HFF-Myc (cell line): ENCODE results near the gene CCDC97.

Source experiments
- DNase-seq: peaks from one replicate; pipeline ENCODE4 v3.0.0-alpha.2; 2011; ENCODE audit warnings: low read depth; ENCODE audit errors: extremely low read depth
- H3K4me3 ChIP-seq: replicated peaks from 2 replicates; pipeline ENCODE4 v1.5.1; 2011; ENCODE audit warnings: low read depth, mild to moderate bottlenecking, control low read depth, low read length
- TF ChIP-seq, protein P1 (sequence below): IDR thresholded peaks from 2 replicates; pipeline ENCODE4 v1.5.1; 2012; ENCODE audit warnings: mild to moderate bottlenecking, low read depth, low read length, control low read depth; ENCODE audit errors: missing control alignments

Gene CCDC97

DNA sequence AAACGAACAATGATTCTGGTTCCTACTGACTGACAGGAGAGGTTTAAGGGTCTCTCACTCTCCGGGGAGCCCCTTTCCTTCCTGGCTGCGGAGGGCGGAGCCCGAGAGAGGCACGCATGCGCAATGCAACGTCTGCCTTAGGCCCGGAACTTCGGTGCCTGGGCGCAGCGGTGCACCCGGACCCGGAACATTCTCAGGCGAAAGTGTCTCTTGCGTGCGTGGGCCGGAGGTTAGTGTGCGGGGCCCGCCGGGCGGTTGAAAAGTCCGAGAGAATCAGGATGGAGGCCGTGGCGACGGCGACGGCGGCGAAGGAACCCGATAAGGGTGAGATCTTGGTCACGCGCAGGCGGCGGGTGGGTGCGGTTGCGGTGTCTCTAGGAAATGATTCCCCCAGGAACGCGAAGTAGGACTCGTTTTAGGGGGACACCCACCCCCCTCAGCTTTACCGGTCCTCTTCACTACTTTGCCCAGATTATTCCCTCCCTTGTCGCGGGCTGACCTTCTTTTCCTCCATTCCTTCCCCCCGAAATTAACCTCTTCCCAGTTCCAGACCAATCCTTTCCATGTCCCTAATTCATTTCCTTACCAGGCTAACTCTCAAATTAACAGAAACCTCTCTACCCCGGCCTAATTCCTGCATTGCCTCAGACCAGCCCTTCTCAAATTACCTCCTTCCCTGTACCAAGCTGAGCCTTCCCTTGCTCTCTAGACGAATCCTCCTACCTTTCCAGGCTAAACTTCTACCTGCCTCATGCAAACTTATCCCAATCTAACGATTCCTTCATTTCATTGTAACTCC, at the start of gene CCDC97:
Gene CCDC97, plus strand, starts transcription at position 140 of the 799 bp plus-strand sequence. Its CDS starts 139 bp downstream, at position 279.
- peak; percentile 63 for DNase-seq
- peak within 1 kb of the TSS; percentile 64 for H3K4me3 ChIP-seq
- TF ChIP-seq, protein P1, sequence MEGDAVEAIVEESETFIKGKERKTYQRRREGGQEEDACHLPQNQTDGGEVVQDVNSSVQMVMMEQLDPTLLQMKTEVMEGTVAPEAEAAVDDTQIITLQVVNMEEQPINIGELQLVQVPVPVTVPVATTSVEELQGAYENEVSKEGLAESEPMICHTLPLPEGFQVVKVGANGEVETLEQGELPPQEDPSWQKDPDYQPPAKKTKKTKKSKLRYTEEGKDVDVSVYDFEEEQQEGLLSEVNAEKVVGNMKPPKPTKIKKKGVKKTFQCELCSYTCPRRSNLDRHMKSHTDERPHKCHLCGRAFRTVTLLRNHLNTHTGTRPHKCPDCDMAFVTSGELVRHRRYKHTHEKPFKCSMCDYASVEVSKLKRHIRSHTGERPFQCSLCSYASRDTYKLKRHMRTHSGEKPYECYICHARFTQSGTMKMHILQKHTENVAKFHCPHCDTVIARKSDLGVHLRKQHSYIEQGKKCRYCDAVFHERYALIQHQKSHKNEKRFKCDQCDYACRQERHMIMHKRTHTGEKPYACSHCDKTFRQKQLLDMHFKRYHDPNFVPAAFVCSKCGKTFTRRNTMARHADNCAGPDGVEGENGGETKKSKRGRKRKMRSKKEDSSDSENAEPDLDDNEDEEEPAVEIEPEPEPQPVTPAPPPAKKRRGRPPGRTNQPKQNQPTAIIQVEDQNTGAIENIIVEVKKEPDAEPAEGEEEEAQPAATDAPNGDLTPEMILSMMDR = no peak

DNA sequence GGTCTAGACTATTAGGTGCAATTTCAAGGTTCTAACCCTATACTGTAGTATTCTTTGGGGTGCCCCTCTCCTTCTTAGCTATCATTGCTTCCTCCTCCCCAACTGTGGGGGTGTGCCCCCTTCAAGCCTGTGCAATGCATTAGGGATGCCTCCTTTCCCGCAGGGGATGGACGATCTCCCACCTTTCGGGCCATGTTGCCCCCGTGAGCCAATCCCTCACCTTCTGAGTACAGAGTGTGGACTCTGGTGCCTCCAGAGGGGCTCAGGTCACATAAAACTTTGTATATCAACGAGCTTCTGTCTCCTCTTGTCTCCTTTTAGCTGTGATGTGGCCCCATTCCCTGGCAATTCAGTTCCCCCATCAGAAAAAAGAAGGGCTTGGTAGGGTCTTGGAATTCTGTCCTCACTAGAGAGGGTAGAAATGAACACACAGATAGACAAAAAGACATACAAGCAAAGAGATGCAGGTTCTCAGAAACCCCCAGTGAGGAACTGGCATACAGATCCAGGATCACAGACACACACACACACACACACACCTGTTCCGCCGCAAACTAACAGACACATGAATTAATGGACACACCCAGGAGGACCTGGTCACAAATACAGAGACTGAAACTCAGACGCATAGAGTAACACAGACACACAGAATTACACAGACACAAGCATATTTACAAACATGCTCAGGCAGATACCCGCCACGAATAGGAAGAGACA, 48.3 kb upstream of the CCDC97 start:
- DNase-seq = peak; percentile 14
- TF ChIP-seq, protein P1 = no peak
- peak overlapping the region; percentile 71 for H3K4me3 ChIP-seq

DNA sequence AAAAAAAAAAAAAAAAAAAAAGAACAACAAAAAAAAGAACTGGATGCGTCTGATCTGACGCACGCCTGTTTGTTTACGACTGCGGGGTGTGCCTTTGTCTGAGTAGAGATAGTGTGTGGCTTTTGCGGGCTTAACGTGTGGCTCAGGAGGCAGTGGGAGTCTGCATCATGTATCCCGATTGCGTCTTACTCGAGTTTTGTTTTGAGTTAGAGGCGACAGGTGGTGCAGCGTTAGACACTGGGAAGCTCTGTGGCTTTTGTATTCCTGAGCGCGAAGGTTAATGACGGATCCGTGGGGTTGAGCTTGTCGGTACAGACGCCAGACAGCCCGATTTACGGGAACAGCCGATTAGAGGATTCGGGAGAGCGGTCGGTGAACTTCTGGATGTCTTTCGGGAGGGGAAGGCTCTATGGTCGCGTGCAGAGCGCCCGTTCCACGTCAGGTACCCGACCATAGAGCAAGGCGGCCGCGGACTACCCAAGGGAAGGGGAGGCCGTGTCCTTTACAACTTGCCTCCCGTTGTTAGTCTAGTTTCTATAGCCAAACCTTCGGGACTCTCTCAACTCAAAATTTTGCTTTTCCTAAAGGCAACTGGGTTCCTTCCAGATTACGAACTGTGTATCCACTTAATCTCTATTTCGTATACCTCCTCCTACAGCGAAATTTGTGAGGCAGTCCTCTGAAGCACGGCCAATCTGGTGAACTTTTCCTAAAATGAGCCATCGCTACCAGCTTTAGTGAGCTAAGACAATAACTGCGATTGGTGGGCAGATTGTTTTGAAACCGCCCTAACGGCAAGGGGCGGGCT, 46.7 kb upstream of the CCDC97 start:
- TF ChIP-seq, protein P1 = no peak
- peak; percentile 20 for DNase-seq
- H3K4me3 ChIP-seq = peak overlapping the region; percentile 71

GRCh38 chr19:41263850-41264580, 46.0 kb upstream of the CCDC97 start, which contains the start of gene HNRNPUL1:
Gene HNRNPUL1 (plus strand): TSS chr19:41264372. CDS start chr19:41264504, 132 bp downstream.
- peak; percentile 100 for DNase-seq
- TF ChIP-seq, protein P1 = no peak
- H3K4me3 ChIP-seq = peak within 1 kb of the TSS; percentile 87

GRCh38 chr19:41264581-41265394, 45.2 kb upstream of the CCDC97 start:
- DNase-seq = no peak
- H3K4me3 ChIP-seq = peak overlapping the region; percentile 87
- TF ChIP-seq, protein P1 = no peak
